A673 (cell line): ENCODE measurements around the gene ADK.

Source experiments
- EZH2 ChIP-seq: fragments of 200-600 bp; sonication (generic); IDR thresholded peaks from 2 replicates; pipeline ENCODE4 v1.6.1; 2017; ENCODE audit warnings: borderline replicate concordance, low read depth, mild to moderate bottlenecking, mixed read lengths, antibody characterized with exemption, low read length; ENCODE audit not compliant: poor library complexity, severe bottlenecking
- TF ChIP-seq, protein P1 (sequence below): fragments of 300-800, 200-600 bp; sonication (generic); conservative IDR thresholded peaks from 2 replicates; pipeline ENCODE4 v1.5.1; 2017; ENCODE audit warnings: low read depth, mild to moderate bottlenecking, antibody characterized with exemption, low read length, moderate library complexity, mixed read lengths

DNA sequence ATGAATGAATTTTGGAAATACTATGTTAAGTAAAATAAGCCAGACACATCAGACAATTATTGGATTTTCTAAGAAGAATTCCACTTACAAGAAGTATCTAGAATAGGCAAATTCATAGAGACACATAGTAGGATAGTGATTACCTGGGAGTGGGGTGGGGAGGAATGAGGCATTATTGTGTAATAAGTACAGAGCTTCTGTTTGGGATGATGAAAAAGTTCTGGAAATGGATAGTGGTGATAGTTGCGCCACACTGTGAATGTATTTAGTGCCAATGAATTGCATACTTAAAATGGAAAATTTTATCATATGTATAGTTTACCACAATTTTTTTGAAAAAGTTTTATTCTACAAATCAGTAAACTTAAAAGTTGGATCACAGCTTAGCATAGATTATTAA is 378.2 kb downstream of the ADK start:
- TF ChIP-seq, protein P1, sequence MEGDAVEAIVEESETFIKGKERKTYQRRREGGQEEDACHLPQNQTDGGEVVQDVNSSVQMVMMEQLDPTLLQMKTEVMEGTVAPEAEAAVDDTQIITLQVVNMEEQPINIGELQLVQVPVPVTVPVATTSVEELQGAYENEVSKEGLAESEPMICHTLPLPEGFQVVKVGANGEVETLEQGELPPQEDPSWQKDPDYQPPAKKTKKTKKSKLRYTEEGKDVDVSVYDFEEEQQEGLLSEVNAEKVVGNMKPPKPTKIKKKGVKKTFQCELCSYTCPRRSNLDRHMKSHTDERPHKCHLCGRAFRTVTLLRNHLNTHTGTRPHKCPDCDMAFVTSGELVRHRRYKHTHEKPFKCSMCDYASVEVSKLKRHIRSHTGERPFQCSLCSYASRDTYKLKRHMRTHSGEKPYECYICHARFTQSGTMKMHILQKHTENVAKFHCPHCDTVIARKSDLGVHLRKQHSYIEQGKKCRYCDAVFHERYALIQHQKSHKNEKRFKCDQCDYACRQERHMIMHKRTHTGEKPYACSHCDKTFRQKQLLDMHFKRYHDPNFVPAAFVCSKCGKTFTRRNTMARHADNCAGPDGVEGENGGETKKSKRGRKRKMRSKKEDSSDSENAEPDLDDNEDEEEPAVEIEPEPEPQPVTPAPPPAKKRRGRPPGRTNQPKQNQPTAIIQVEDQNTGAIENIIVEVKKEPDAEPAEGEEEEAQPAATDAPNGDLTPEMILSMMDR: no peak
- TF ChIP-seq EZH2: no peak
